CD4-positive, alpha-beta T cell treated with Interleukin-21 for 1 hour (primary cell): Measurements from ENCODE around the gene FGF21.

Experiments
- DNase-seq: peaks from one replicate; pipeline ENCODE4 v3.0.0-alpha.2; 2020

FGF21 gene

GRCh38 chr19:48794291-48794690 lies 39.0 kb downstream of the FGF21 start:
- DNase-seq = no peak

- DNase-seq = peak; percentile 92
These were observed 39.8 kb downstream of the FGF21 start for GRCh38 chr19:48795055-48795684.

- DNase-seq = no peak
These were observed 40.4 kb downstream of the FGF21 start for GRCh38 chr19:48795685-48796070.

- no peak for DNase-seq
These were observed 41.2 kb downstream of the FGF21 start for GRCh38 chr19:48796298-48797083.

GRCh38 chr19:48797103-48797502 lies 41.8 kb downstream of the FGF21 start:
- no peak for DNase-seq

- no peak for DNase-seq
These were observed 43.6 kb downstream of the FGF21 start for GRCh38 chr19:48798937-48799336.

- no peak for DNase-seq
These were observed 44.3 kb downstream of the FGF21 start for GRCh38 chr19:48799358-48800300.

- DNase-seq = no peak
These were observed 47.3 kb downstream of the FGF21 start for GRCh38 chr19:48802623-48803022.

GRCh38 chr19:48804496-48804895 lies 49.2 kb downstream of the FGF21 start:
- DNase-seq = no peak

GRCh38 chr19:48805452-48805851 lies 50.1 kb downstream of the FGF21 start:
- DNase-seq = no peak

GRCh38 chr19:48806518-48806817 lies 51.1 kb downstream of the FGF21 start:
- DNase-seq = peak; percentile 65

- no peak for DNase-seq
These were observed 51.7 kb downstream of the FGF21 start for GRCh38 chr19:48806818-48807589.

GRCh38 chr19:48807590-48808308 lies 52.4 kb downstream of the FGF21 start:
- DNase-seq = no peak
